Activated gamma-delta T cell treated with anti-CD3 and anti-CD28 coated beads, Interleukin-2, amount 50 U/mL, for 16 hours (primary cell): Measurements from ENCODE around the gene GREM2.

Source experiments
- DNase-seq: peaks from one replicate; pipeline ENCODE4 v3.0.0-alpha.2; 2020; ENCODE audit warnings: low read depth

GREM2 gene

GRCh38 chr1:240611619-240612480 is at the start of gene GREM2:
Gene GREM2, minus strand, starts transcription at chr1:240612155. Its CDS starts 118,680 bp downstream, at chr1:240493475.
- peak; percentile 5 for DNase-seq

GRCh38 chr1:240658312-240658960 is 46.5 kb upstream of the GREM2 start:
- DNase-seq, result no peak

- DNase-seq, result no peak
These were observed 44.6 kb upstream of the GREM2 start for GRCh38 chr1:240656531-240656930.

GRCh38 chr1:240652961-240653409 is 41.0 kb upstream of the GREM2 start:
- no peak for DNase-seq

- DNase-seq, result no peak
These were observed 40.6 kb upstream of the GREM2 start for GRCh38 chr1:240652549-240652948.

GRCh38 chr1:240650877-240651276 is 38.9 kb upstream of the GREM2 start:
- no peak for DNase-seq

GRCh38 chr1:240649733-240650721 is 38.1 kb upstream of the GREM2 start:
- no peak for DNase-seq

GRCh38 chr1:240646571-240647240 is 34.8 kb upstream of the GREM2 start:
- no peak for DNase-seq

GRCh38 chr1:240644732-240645131 is 32.8 kb upstream of the GREM2 start:
- DNase-seq, result no peak

- DNase-seq, result no peak
These were observed 23.7 kb upstream of the GREM2 start for GRCh38 chr1:240635466-240636256.

- DNase-seq, result no peak
These were observed 18.5 kb upstream of the GREM2 start for GRCh38 chr1:240630409-240630808.

GRCh38 chr1:240621249-240621648 is 9.3 kb upstream of the GREM2 start:
- DNase-seq, result no peak

- DNase-seq, result no peak
These were observed 8.1 kb upstream of the GREM2 start for GRCh38 chr1:240619906-240620621.

GRCh38 chr1:240619357-240619756 is 7.4 kb upstream of the GREM2 start:
- DNase-seq, result no peak

GRCh38 chr1:240618946-240619345 is 7.0 kb upstream of the GREM2 start:
- DNase-seq, result no peak

GRCh38 chr1:240616018-240616417 is 4.1 kb upstream of the GREM2 start:
- DNase-seq, result no peak

- DNase-seq, result no peak
These were observed 1.6 kb upstream of the GREM2 start for GRCh38 chr1:240613356-240614142.

GRCh38 chr1:240612811-240613210 is 856 bp upstream of the GREM2 start:
- no peak for DNase-seq

- no peak for DNase-seq
These were observed 732 bp downstream of the GREM2 start for GRCh38 chr1:240611228-240611618.
